Omental fat pad (tissue), 4 donors: ENCODE data around the gene TOX2. TPM values are rescaled to one million over a fixed set of nuclear protein-coding genes. Genes with fewer than 3 reads are reported as not detected.

ENCODE experiments used
- ATAC-seq: fragments of 150-250 bp; one replicate; pipeline ENCODE4 v1.9.1; 2016; ENCODE audit warnings: mild to moderate bottlenecking, moderate library complexity; ENCODE audit not compliant: low FRiP score
- DNase-seq: peaks from one replicate; pipeline ENCODE4 v3.0.0-alpha.2; 2019; ENCODE audit warnings: low spot score
- CTCF ChIP-seq, 3 donors: fragments of 450-650 bp; IDR thresholded peaks; one replicate each; pipeline ENCODE4 v1.5.1; 2016 to 2017; ENCODE audit warnings: antibody characterized with exemption in 3 of 3, mild to moderate bottlenecking in 3 of 3, moderate library complexity in 2 of 3
- total RNA-seq, 4 donors: library from RNA; depleted of rRNA; stranded (reverse); fragments of >200 nt; gene quantifications; one replicate each; pipeline ENCODE4 v1.1.0, GENCODE V29; 2016

The TOX2 gene
- total RNA-seq, 4 donors from 2014 or later, result 0.44 to 7.1 (median 1.0) TPM

GRCh38 chr20:44074252-44075151 is 159.8 kb downstream of the TOX2 start:
- DNase-seq (no peak), ATAC-seq (no peak)
- TF ChIP-seq CTCF (IDR thresholded peaks at IDR 0.05), result no peak

- no peak for ATAC-seq
- DNase-seq, result no peak
These were observed 160.7 kb downstream of the TOX2 start for GRCh38 chr20:44075191-44075949.

GRCh38 chr20:44075950-44076232 is 161.2 kb downstream of the TOX2 start:
- DNase-seq, result no peak
- TF ChIP-seq CTCF (IDR thresholded peaks at IDR 0.05), result no peak
- ATAC-seq, result no peak

More at GRCh38 chr20:44075191-44075949, 160.7 kb downstream of the TOX2 start:
- no peak for TF ChIP-seq CTCF (IDR thresholded peaks at IDR 0.05)

- no peak for TF ChIP-seq CTCF (IDR thresholded peaks at IDR 0.05)
- DNase-seq, result no peak
- no peak for ATAC-seq
These were observed 164.6 kb downstream of the TOX2 start for GRCh38 chr20:44079291-44079690.

- ATAC-seq, result no peak
- no peak for DNase-seq
- no peak for TF ChIP-seq CTCF (IDR thresholded peaks at IDR 0.05)
These were observed 165.4 kb downstream of the TOX2 start for GRCh38 chr20:44080064-44080463.

GRCh38 chr20:44080646-44081267 is 166.1 kb downstream of the TOX2 start:
- TF ChIP-seq CTCF (IDR thresholded peaks at IDR 0.05), result peak in 2 of 3 donors; percentile 86 to 94
- peak; percentile 74 for ATAC-seq
- DNase-seq, result peak; percentile 66
